Natural killer cell treated with Interleukin-12 subunit alpha and Interleukin-12 subunit beta and Interleukin-15 and Interleukin-18, amount 100 ng/mL, for 72 hours (primary cell): Measurements from ENCODE around the gene COX10. TPM values are rescaled to one million over a fixed set of nuclear protein-coding genes. Genes with fewer than 3 reads are reported as not detected.
"Not testable (repeated sequence)": the region's sequence is repeated elsewhere in the genome, so short reads cannot be mapped to it uniquely, and the experiment has no call there.

ENCODE experiments used
- ATAC-seq, 2 donors: fragments of 150-1000 bp; cut with Tn5 transposase in 1 of 2; sonication (Bioruptor Pico), chemical (Tn5 transposase) in 1 of 2; 2 replicates each; pipeline ENCODE4 v1.10.0; 2021
- DNase-seq: peaks from one replicate; pipeline ENCODE4 v3.0.0; 2022; ENCODE audit warnings: low spot score
- H3K27ac Mint-ChIP-seq, 2 donors: 1 replicate in 1 of 2; 2 replicates in 1 of 2; pipeline ENCODE4 v1.8.0; 2022; ENCODE audit warnings: mixed read lengths in 2 of 2, mild to moderate bottlenecking in 1 of 2, moderate library complexity in 1 of 2
- H3K27me3 Mint-ChIP-seq, 2 donors: 1 replicate in 1 of 2; 2 replicates in 1 of 2; pipeline ENCODE4 v1.8.0; 2022; ENCODE audit warnings: mixed read lengths in 2 of 2
- H3K36me3 Mint-ChIP-seq: one replicate; pipeline ENCODE4 v1.8.0; 2022; ENCODE audit warnings: mixed read lengths
- H3K4me1 Mint-ChIP-seq, 2 donors: 1 replicate in 1 of 2; 2 replicates in 1 of 2; pipeline ENCODE4 v1.8.0; 2022; ENCODE audit warnings: low read depth in 2 of 2, mixed read lengths in 2 of 2, mild to moderate bottlenecking in 1 of 2
- H3K4me3 Mint-ChIP-seq: one replicate; pipeline ENCODE4 v1.8.0; 2022; ENCODE audit warnings: mixed read lengths
- H3K9me3 Mint-ChIP-seq: 2 replicates; pipeline ENCODE4 v1.8.0; 2022; ENCODE audit warnings: mixed read lengths
- total RNA-seq, 2 donors: library from RNA; stranded (reverse); gene quantifications; one replicate each; pipeline ENCODE4 v1.2.3, GENCODE V29; 2022

The COX10 gene
- total RNA-seq, 2 donors from 2014 or later, result 22.7 to 26.4 TPM

DNA sequence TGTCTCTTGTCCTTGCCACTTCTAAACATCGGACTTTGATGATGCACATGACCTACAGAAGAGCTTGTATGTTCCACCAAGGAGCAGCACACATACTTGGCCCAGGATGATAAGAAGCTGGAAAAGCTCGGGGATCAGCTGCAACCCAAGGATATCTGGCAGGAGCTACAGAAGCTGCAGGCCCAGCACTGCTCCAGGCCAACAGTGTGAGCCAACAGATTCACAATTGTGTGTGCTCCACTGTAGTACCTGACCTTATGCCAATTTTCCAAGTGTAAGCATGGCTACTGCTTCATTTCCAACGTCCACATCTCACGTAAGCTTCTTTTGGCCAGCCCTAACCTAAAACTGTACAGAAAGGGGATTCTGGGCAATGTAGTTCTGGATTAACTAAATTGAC is 83.4 kb downstream of the COX10 start:
- Mint-ChIP-seq H3K27ac (no peak overlapping the region), H3K4me3 (no peak overlapping the region), H3K27me3 (no peaks in the 10 kb centered on the region), H3K4me1 (peaks cover 13 to 31% of the 10 kb centered on the region in 2 donors), H3K9me3 (no peaks in the 10 kb centered on the region), H3K36me3 (no peaks in the 10 kb centered on the region)
- ATAC-seq, result no peak
- no peak for DNase-seq

- Mint-ChIP-seq H3K27ac (no peak overlapping the region), H3K4me3 (no peak overlapping the region), H3K9me3 (no peaks in the 10 kb centered on the region), H3K36me3 (no peaks in the 10 kb centered on the region), H3K27me3 (no peaks in the 10 kb centered on the region), H3K4me1 (peaks cover 13 to 33% of the 10 kb centered on the region in 2 donors)
- ATAC-seq (no peak), DNase-seq (no peak)
These were observed 84.1 kb downstream of the COX10 start for GRCh38 chr17:14153374-14153773.

DNA sequence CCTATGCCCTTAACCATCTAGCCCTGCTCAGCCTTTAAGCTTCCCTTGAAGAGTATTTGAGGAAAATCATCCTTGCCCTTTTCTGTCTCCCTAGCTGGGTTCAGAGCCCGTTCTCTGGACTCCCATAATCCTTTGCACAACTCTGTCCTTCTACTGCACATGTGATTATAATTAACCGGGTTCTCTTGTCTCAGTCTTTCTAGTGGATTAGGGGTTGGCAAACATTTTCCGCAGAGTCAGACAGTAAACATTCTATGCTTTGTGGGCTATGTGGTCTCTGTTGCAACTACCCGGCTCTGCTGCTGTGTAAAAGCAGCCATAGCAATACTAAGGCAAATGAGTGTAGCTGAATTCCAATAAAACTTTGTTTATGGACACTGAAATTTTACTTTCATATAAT is 87.4 kb downstream of the COX10 start:
- ATAC-seq, result no peak
- Mint-ChIP-seq H3K9me3 (no peaks in the 10 kb centered on the region), H3K4me3 (no peak overlapping the region), H3K4me1 (peaks cover 13 to 23% of the 10 kb centered on the region in 2 donors), H3K27ac (no peak overlapping the region), H3K27me3 (no peaks in the 10 kb centered on the region), H3K36me3 (no peaks in the 10 kb centered on the region)
- no peak for DNase-seq

DNA sequence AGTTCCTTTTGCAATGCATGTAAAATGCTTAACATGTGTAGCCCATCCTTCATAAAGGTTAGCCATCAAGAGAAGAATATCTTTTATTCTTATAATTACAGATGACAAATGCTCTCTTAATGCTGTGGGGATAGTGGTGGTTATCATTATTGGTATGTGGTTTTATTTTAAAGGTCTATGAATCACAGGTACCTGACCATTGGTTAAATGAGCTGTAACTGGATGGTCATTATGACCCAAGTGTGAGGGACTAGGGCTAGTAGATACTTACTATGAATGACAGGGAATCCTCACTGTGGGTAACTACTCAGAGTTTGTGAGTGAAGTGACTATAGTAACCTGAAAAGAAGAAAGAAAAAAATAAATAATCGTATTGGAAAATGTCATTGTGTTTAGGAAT is 88.5 kb downstream of the COX10 start:
- no peak overlapping the region for H3K27ac Mint-ChIP-seq
- no peak for ATAC-seq
- H3K4me1 Mint-ChIP-seq, result peaks cover 13 to 16% of the 10 kb centered on the region in 2 donors

GRCh38 chr17:14158707-14159106 is 89.4 kb downstream of the COX10 start:
- Mint-ChIP-seq H3K4me1 (peaks cover 13 to 16% of the 10 kb centered on the region in 2 donors), H3K36me3 (no peaks in the 10 kb centered on the region), H3K27me3 (no peaks in the 10 kb centered on the region), H3K9me3 (no peaks in the 10 kb centered on the region), H3K27ac (no peak overlapping the region), H3K4me3 (no peak overlapping the region)
- ATAC-seq (no peak), DNase-seq (no peak)

More for the DNA sequence above, 88.5 kb downstream of the COX10 start:
- DNase-seq, result no peak
- no peak overlapping the region for H3K4me3 Mint-ChIP-seq
- no peaks in the 10 kb centered on the region for H3K36me3 Mint-ChIP-seq
- no peaks in the 10 kb centered on the region for H3K9me3 Mint-ChIP-seq
- H3K27me3 Mint-ChIP-seq, result no peaks in the 10 kb centered on the region

- no peak for ATAC-seq
- no peaks in the 10 kb centered on the region for H3K27me3 Mint-ChIP-seq
These were observed 92.1 kb downstream of the COX10 start for GRCh38 chr17:14161419-14161818.

DNA sequence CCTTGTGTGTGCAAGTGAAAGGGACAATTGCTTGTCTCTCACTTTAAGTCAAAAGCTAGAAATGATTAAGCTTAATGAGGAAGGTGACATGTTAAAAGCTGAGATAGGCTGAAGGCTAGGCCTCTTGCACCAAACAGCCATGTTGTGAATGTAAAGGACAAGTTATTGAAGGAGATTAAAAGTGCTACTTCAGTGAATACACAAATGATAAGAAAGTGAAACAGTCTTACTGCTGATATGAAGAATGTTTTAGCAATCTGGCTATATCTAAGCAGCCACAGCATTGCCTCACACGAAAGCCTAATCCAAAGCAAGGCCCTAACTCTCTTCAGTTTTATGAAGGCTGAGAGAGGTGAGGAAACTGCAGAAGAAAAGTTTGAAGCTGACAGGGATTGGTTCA is 96.3 kb downstream of the COX10 start:
- H3K27ac Mint-ChIP-seq, result peak overlapping the region in 1 of 2 donors; percentile 38
- no peak for ATAC-seq
- peaks cover 6 to 7% of the 10 kb centered on the region in 2 donors for H3K4me1 Mint-ChIP-seq

More at GRCh38 chr17:14161419-14161818, 92.1 kb downstream of the COX10 start:
- no peaks in the 10 kb centered on the region for H3K9me3 Mint-ChIP-seq
- H3K27ac Mint-ChIP-seq, result no peak overlapping the region
- H3K4me1 Mint-ChIP-seq, result peaks cover 10 to 17% of the 10 kb centered on the region in 2 donors
- no peak for DNase-seq
- no peaks in the 10 kb centered on the region for H3K36me3 Mint-ChIP-seq
- no peak overlapping the region for H3K4me3 Mint-ChIP-seq

GRCh38 chr17:14167831-14168230 is 98.5 kb downstream of the COX10 start:
- peaks cover 12% of the 10 kb centered on the region for H3K36me3 Mint-ChIP-seq
- DNase-seq, H3K27ac Mint-ChIP-seq, H3K9me3 Mint-ChIP-seq, H3K4me1 Mint-ChIP-seq, ATAC-seq, H3K27me3 Mint-ChIP-seq, H3K4me3 Mint-ChIP-seq: not testable (repeated sequence)

More for the DNA sequence above, 96.3 kb downstream of the COX10 start:
- H3K4me3 Mint-ChIP-seq, result no peak overlapping the region
- H3K9me3 Mint-ChIP-seq, result peaks cover 6% of the 10 kb centered on the region
- DNase-seq, result no peak
- H3K36me3 Mint-ChIP-seq, result peaks cover 12% of the 10 kb centered on the region
- H3K27me3 Mint-ChIP-seq, result no peaks in the 10 kb centered on the region

DNA sequence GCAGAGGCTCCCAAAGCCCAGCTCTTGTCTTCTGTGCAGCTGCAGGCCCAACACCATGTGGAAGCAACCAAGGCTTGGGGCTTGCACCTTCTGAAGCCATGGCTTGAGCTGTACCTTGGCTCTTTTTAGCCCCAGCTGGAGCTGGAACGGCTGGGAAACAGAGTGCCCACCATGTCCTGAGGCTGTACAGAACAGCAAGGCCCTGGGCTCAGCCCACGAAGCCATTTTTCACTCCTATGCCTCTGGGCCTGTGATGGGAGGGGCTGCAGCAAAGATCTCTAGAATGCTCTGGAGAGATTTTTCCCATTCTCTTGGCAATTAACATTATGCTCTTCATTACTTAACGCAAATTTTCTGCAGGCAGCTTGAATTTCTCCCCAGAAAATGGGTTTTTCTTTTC is 99.3 kb downstream of the COX10 start:
- peaks cover 6% of the 10 kb centered on the region for H3K9me3 Mint-ChIP-seq

DNA sequence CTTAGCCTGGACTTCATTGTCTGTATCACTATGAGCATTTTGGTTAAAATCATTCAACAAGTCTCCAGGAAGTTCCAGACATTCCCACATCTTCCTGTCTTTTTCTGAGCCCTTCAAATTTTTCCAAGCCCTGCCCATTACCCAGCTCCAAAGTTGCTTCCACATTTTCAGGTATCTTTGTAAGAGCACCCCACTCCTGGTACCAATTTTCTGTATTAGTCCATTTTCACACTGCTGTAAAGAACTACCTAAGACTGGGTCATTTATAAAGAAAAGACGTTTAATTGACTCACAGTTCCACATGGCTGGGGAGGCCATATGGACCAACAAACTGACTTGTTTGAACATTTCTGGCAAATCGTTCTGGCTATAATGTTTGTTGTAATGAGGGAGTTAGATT is 100.0 kb downstream of the COX10 start:
- H3K4me1 Mint-ChIP-seq, result peaks cover 7 to 13% of the 10 kb centered on the region in 2 donors
- DNase-seq, result no peak
- peaks cover 12% of the 10 kb centered on the region for H3K36me3 Mint-ChIP-seq
- peaks cover 6% of the 10 kb centered on the region for H3K9me3 Mint-ChIP-seq
- H3K27ac Mint-ChIP-seq, result no peak overlapping the region
- H3K4me3 Mint-ChIP-seq, result no peak overlapping the region
- H3K27me3 Mint-ChIP-seq, result no peaks in the 10 kb centered on the region
- ATAC-seq, result no peak

More for the DNA sequence above, 99.3 kb downstream of the COX10 start:
- Mint-ChIP-seq H3K36me3 (peaks cover 12% of the 10 kb centered on the region), H3K4me1 (peaks cover 7 to 13% of the 10 kb centered on the region in 2 donors), H3K27me3 (no peaks in the 10 kb centered on the region), H3K27ac (no peak overlapping the region), H3K4me3 (no peak overlapping the region)
- ATAC-seq, result no peak
- DNase-seq, result no peak

- ATAC-seq, result no peak
These were observed 100.6 kb downstream of the COX10 start for GRCh38 chr17:14169901-14170300.

GRCh38 chr17:14176989-14177388 is 107.7 kb downstream of the COX10 start:
- H3K27me3 Mint-ChIP-seq, H3K4me1 Mint-ChIP-seq, H3K9me3 Mint-ChIP-seq, ATAC-seq, H3K36me3 Mint-ChIP-seq, H3K4me3 Mint-ChIP-seq, DNase-seq, H3K27ac Mint-ChIP-seq: not testable (repeated sequence)

More at GRCh38 chr17:14169901-14170300, 100.6 kb downstream of the COX10 start:
- Mint-ChIP-seq H3K4me1 (peaks cover 7 to 13% of the 10 kb centered on the region in 2 donors), H3K36me3 (peaks cover 12% of the 10 kb centered on the region), H3K27ac (no peak overlapping the region), H3K4me3 (no peak overlapping the region), H3K27me3 (no peaks in the 10 kb centered on the region), H3K9me3 (peaks cover 6% of the 10 kb centered on the region)
- no peak for DNase-seq

GRCh38 chr17:14177801-14178200 is 108.5 kb downstream of the COX10 start:
- H3K4me3 Mint-ChIP-seq, H3K9me3 Mint-ChIP-seq, H3K27ac Mint-ChIP-seq, DNase-seq, ATAC-seq, H3K36me3 Mint-ChIP-seq, H3K27me3 Mint-ChIP-seq, H3K4me1 Mint-ChIP-seq: not testable (repeated sequence)

- not testable (repeated sequence) for H3K4me3 Mint-ChIP-seq, H3K27me3 Mint-ChIP-seq, H3K9me3 Mint-ChIP-seq, DNase-seq, ATAC-seq, H3K27ac Mint-ChIP-seq, H3K4me1 Mint-ChIP-seq, H3K36me3 Mint-ChIP-seq
These were observed 110.6 kb downstream of the COX10 start for GRCh38 chr17:14179951-14180350.

DNA sequence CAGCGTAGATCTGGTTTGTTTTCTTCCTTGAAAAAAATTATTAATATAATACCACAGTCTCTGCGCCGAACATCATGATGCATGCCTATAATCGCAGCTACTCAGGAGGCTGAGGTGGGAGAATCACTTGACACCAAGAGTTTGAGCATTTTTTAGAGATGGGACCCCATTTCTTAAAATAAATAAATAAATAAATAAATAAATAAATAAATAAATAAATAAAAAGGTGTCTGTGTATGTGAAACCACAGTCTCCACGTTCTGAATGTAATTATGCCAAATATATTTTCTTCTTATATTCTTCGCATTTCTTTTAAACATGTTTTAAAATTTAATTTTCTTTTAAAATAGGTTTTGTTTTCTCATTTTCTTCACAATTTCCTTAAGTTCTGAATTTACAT is 112.8 kb downstream of the COX10 start:
- H3K27me3 Mint-ChIP-seq, H3K4me3 Mint-ChIP-seq, H3K27ac Mint-ChIP-seq, H3K36me3 Mint-ChIP-seq, DNase-seq, ATAC-seq, H3K9me3 Mint-ChIP-seq, H3K4me1 Mint-ChIP-seq: not testable (repeated sequence)
